ENCODE measurements around the gene SMARCC1. TPM values are rescaled to one million over a fixed set of nuclear protein-coding genes. Genes with fewer than 3 reads are reported as not detected.
A peak's percentile ranks its signal among the peaks of the same experiment; 100 is the strongest.

SMARCC1 gene
- total RNA-seq, 2 donors from 2014 or later = 25.9 to 34.3 TPM

GRCh38 chr3:47542471-47543173 lies 239.1 kb downstream of the SMARCC1 start:
- intact Hi-C loops (cut with DNase I) = no loop called here
- WGBS, 2 donors = 10 to 34% methylated on average over 2 to 21 of the region's 21 CpGs
- ATAC-seq = peak; percentile 86

GRCh38 chr3:47541583-47542108 lies 240.0 kb downstream of the SMARCC1 start:
- Histone ChIP-seq H3K9me3 (no peaks in the 10 kb centered on the region), H3K27ac (no peak overlapping the region), H3K27me3 (no peaks in the 10 kb centered on the region), H3K4me3 (no peak overlapping the region), H3K4me1 (peaks cover 12% of the 10 kb centered on the region), H3K36me3 (replicated peaks in 1 of 2; ENCODE audit: insufficient read depth in 1 of 2, low read depth in 2 of 2) (no peaks in the 10 kb centered on the region)
- ATAC-seq = no peak
- DNase-seq = no peak
- TF ChIP-seq POLR2A (IDR thresholded peaks at IDR 0.05) (no peak), CTCF (IDR thresholded peaks at IDR 0.05) (no peak)
- 52 to 82% methylated on average over 4 to 6 of the region's 6 CpGs for WGBS, 2 donors
- intact Hi-C loops (cut with DNase I) = no loop called here

More at GRCh38 chr3:47542471-47543173, 239.1 kb downstream of the SMARCC1 start:
- peak; percentile 39 to 65 (median 62) for DNase-seq
- H3K4me1 ChIP-seq = peaks cover 12% of the 10 kb centered on the region
- H3K36me3 ChIP-seq (replicated peaks in 1 of 2; ENCODE audit: insufficient read depth in 1 of 2, low read depth in 2 of 2) = no peaks in the 10 kb centered on the region
- no peak for TF ChIP-seq POLR2A (IDR thresholded peaks at IDR 0.05)
- TF ChIP-seq CTCF (IDR thresholded peaks at IDR 0.05) = no peak
- H3K27ac ChIP-seq = peak overlapping the region in 3 of 4 donors; percentile 10 to 41 (median 25)
- no peak overlapping the region for H3K4me3 ChIP-seq
- H3K27me3 ChIP-seq = no peaks in the 10 kb centered on the region
- H3K9me3 ChIP-seq = no peaks in the 10 kb centered on the region

- no peak for ATAC-seq
- TF ChIP-seq CTCF (IDR thresholded peaks at IDR 0.05) (no peak), POLR2A (IDR thresholded peaks at IDR 0.05) (no peak)
- Histone ChIP-seq H3K4me3 (no peak overlapping the region), H3K27me3 (no peaks in the 10 kb centered on the region), H3K36me3 (replicated peaks in 1 of 2; ENCODE audit: insufficient read depth in 1 of 2, low read depth in 2 of 2) (no peaks in the 10 kb centered on the region), H3K4me1 (peaks cover 12% of the 10 kb centered on the region), H3K27ac (no peak overlapping the region), H3K9me3 (no peaks in the 10 kb centered on the region)
- WGBS, 2 donors = 82 to 96% methylated on average over 4 of the region's 4 CpGs
- DNase-seq = no peak
- intact Hi-C loops (cut with DNase I) = no loop called here
Observed at GRCh38 chr3:47540281-47540680, 241.4 kb downstream of the SMARCC1 start.

- Histone ChIP-seq H3K27me3 (no peaks in the 10 kb centered on the region), H3K36me3 (replicated peaks in 1 of 2; ENCODE audit: insufficient read depth in 1 of 2, low read depth in 2 of 2) (no peaks in the 10 kb centered on the region), H3K4me3 (no peak overlapping the region), H3K9me3 (no peaks in the 10 kb centered on the region), H3K27ac (no peak overlapping the region), H3K4me1 (no peaks in the 10 kb centered on the region)
- TF ChIP-seq CTCF (IDR thresholded peaks at IDR 0.05) = no peak
- TF ChIP-seq POLR2A (IDR thresholded peaks at IDR 0.05) = no peak
- intact Hi-C loops (cut with DNase I) = no loop called here
- 80 to 82% methylated on average over 6 of the region's 6 CpGs for WGBS, 2 donors
- ATAC-seq = no peak
- no peak for DNase-seq
Observed at GRCh38 chr3:47536967-47537366, 244.7 kb downstream of the SMARCC1 start.
